Erythroblast (primary cell): ENCODE results near the gene IL22RA1.

ENCODE experiments used
- DNase-seq, 2 experiments: peaks; one replicate each; lab custom pipeline; 2025; lab: John Stamatoyannopoulos, UW
- GATA1 ChIP-seq: IDR thresholded peaks from 2 replicates; pipeline ENCODE4 v1.6.1; 2011; ENCODE audit warnings: low read depth, mild to moderate bottlenecking, control low read depth, low read length, moderate library complexity
- POLR2A ChIP-seq: IDR thresholded peaks from 2 replicates; pipeline ENCODE4 v1.6.1; 2011; ENCODE audit warnings: mild to moderate bottlenecking, low read length

IL22RA1 gene

GRCh38 chr1:24155011-24155782 lies 12.3 kb upstream of the IL22RA1 start:
- TF ChIP-seq GATA1, result no peak
- no peak for TF ChIP-seq POLR2A
- DNase-seq, result peak in 1 of 2 experiments; percentile 7

DNA sequence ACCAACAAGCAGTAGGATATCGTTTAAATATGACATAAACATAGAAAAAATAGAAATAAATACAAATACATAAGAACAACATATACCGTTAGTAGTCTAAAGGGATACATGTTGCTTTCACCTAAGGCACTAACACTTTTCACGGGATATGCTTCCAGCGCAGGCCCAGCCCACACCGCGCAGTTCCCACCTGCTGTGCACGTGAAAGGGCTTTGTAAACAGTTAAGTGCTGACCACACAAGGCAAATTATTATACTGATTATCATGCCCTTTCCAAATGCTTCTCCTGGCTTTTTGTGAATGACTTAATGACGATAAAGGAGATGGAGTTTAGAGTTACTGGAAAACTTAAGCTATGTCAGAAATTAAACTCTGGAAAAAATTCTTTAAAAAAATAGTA lies 11.3 kb upstream of the IL22RA1 start:
- no peak for DNase-seq
- TF ChIP-seq GATA1 (no peak), POLR2A (no peak)

DNA sequence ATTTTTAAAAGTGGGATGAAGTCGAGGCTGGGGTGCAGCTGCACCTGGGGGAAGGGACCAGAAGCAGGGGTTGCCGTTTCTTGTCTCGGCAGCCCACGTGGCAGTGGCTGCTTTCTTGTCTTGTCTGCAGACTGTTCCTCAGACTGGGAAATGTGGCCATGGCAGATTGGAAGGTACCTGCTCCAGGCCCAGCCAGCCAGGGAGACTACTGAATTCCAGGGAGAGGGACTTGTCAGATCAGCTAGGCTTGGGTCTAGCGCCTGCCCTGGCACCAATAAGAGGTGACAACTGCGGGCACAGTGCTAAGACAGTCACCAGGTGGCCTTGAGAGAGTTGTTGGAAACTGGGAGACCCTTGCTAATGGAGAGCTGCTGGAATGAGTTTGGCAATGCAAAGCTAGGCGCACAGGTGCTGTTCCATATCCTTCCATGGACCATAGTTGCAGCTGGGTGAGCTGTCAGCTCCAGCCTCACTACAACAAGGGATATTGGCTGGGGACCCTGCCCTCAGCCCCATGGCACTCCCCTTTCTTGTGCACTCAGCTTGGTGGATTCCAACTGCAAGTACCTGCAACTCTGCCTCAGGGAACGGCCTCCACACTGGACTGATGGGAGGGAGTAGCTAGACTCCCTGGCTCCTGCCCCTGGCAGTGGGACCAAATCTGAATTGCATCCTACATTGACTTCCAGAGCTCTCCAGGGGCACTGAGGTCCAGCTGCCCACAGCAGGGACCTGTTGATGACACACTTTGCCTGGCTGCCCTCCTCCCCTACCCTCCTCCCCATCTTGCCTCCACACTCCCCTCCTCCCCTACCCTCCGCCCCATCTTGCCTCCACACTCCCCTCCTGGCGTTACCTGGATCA lies 9.9 kb upstream of the IL22RA1 start:
- DNase-seq, result no peak
- no peak for TF ChIP-seq POLR2A

GRCh38 chr1:24151175-24151533 lies 8.2 kb upstream of the IL22RA1 start:
- TF ChIP-seq GATA1 (no peak), POLR2A (no peak)
- DNase-seq, result no peak

GRCh38 chr1:24150234-24151174 lies 7.6 kb upstream of the IL22RA1 start:
- peak; percentile 79 to 90 for DNase-seq
- TF ChIP-seq GATA1 (no peak), POLR2A (no peak)

- peak in 1 of 2 experiments; percentile 83 for DNase-seq
- TF ChIP-seq GATA1, result no peak
- no peak for TF ChIP-seq POLR2A
Measured at GRCh38 chr1:24149866-24150233, 6.9 kb upstream of the IL22RA1 start.

DNA sequence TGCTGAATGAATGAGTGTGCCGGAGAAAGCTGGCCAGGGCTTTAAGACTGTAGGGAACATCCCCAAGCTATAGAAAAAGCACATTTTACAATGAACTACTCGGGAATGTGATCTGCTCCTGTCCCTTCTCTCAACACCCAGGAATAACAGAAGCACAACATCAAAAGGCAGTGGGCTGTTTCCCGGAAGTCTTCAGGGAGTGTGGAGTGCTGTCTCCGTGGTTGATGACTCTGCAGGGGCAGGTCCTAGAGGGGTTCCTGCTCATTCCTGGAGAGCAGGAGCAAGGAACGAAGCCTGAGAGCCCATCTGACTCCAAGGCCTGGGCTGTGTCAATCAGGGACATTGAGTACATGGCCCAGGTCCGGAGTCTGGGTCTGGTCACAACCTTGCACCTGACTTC lies 4.9 kb upstream of the IL22RA1 start:
- no peak for TF ChIP-seq GATA1
- TF ChIP-seq POLR2A, result no peak
- DNase-seq, result no peak

DNA sequence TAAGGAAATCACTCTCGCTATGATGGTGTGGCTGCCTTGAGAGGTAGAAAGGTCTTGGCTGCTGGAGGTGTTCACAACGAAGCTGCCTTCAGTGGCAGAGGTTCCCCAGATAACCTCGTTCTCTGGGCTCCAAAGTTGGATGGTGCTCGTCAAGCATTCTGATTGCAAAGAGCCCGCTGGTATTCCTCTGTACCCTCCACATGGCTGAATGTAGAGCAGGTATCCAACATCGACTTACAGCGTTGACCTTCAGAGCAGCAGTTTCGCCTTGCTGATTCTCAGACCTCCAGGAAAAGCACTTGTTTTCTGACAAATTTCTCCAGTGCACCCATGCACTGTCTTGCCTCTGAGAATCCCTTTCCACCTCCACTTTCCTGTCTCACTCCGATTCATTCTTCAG lies 4.3 kb upstream of the IL22RA1 start:
- TF ChIP-seq POLR2A, result no peak
- no peak for DNase-seq

DNA sequence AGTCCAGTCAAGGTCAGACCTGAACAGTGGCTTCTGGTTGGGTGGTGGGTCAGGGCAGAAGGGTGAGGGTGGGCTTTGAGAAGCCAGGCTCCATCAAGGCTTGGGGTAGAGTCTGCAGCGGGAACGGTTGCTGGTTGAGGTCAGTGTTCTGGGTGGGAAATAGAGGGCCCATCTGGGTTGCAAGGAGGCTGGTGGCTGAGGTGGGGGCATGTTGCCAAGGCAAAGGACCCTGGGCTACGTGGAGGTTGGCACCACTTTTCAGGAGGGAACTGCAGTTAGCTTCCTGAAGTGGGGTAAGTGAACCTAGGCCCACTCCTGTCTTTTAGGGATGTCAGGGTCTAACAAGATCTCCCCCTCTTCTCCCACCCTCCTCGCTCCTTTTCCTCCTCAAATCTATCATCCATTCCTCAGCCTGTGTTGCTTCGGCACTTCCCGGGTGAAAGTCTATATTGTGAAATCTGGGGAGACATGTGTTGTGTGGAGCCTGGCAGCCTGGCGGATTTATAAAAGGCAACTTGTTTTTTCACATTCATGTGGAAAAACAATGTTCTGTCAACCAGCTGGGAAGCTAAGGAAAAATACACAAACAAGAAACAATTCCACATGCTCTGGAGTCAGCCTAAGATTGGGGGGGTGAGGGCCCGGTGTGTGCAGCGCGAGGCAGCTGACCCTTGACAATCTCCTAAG lies 1.5 kb downstream of the IL22RA1 start:
- TF ChIP-seq POLR2A (no peak), GATA1 (no peak)
- no peak for DNase-seq

GRCh38 chr1:24140741-24141181 lies 2.2 kb downstream of the IL22RA1 start:
- TF ChIP-seq POLR2A, result no peak
- TF ChIP-seq GATA1, result no peak
- no peak for DNase-seq

DNA sequence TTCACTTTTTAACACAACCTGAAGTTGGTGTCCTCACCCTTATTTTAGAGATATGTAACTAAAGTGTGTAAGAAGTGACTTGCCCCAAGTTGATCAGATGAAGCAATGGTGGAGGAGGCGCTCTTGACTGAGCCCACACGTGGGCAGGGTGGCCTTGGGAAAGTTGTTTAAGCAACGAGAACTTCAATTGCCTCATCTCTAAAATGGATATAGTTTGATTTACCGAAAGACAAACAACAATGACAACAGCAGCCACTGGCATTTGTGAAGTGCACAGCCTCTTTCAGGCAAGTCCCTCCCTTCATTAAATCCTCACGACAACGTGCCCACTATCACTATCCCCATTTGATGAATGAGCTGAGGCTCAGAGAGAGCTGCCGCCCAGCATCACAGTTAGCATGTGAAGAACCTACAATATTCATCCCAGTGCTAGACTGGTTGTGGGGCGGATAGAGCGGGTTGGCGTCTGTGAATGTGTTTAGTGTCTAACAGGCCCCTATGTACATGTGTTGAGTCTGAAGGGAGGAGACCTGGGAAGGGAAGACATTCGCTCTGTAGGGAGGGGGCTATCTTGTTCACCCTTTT lies 3.0 kb downstream of the IL22RA1 start:
- DNase-seq, result no peak
- TF ChIP-seq GATA1 (no peak), POLR2A (no peak)

- TF ChIP-seq POLR2A (no peak), GATA1 (no peak)
- no peak for DNase-seq
Measured at GRCh38 chr1:24139222-24139489, 3.8 kb downstream of the IL22RA1 start.
